Peyer's patch (tissue), 4 donors: Measurements from ENCODE around the gene ACSBG1.

Experiments
- POLR2A ChIP-seq, 2 donors: fragments of 450-650 bp; IDR thresholded peaks; one replicate each; pipeline ENCODE4 v1.5.1; 2017; ENCODE audit warnings: antibody characterized with exemption in 2 of 2, mild to moderate bottlenecking in 2 of 2, moderate library complexity in 2 of 2
- TF ChIP-seq, protein P1 (sequence below), 6 experiments: fragments of 450-650 bp in 4 of 6; fragments of 200-600 bp in 2 of 6; sonication (generic) in 1 of 6; IDR thresholded peaks; one replicate each; pipeline ENCODE4 v1.5.1; 2017 to 2019; ENCODE audit warnings: antibody characterized with exemption in 6 of 6, mild to moderate bottlenecking in 3 of 6, moderate library complexity in 1 of 6

DNA sequence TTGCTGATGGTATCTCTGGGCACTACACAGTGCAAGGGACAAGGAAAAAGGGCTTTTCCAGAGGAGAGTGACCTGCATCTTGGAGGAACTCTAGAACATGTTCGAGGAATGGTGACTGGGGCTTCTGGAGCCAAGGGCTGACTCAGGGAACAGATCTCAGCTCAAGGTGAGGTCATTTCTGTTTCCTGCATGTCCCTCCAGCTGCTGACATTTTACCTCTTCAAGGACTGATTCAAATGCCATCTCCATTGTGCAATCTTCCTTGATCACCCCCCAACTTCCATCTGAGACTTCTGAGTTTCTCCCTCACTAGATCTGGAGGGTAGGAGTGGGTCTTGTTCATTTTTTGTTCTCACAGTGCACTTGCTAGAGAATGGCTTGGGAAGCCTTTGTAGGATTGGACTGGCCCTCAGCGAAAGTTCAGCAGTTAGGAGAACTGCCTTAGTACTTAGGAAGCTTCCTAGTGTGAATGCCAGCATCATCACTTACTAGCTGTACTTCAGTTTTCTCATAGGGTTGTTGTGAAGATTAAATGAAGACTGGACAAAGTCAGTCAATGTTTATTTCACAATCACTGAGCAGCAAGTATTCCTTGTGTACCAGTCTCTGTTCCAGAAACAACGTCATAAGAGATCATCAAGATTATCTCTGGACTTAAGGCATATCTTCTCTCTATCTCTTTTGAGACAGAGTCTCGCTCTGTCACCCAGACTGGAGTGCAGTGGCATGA is 87.8 kb downstream of the ACSBG1 start:
- TF ChIP-seq, protein P1, sequence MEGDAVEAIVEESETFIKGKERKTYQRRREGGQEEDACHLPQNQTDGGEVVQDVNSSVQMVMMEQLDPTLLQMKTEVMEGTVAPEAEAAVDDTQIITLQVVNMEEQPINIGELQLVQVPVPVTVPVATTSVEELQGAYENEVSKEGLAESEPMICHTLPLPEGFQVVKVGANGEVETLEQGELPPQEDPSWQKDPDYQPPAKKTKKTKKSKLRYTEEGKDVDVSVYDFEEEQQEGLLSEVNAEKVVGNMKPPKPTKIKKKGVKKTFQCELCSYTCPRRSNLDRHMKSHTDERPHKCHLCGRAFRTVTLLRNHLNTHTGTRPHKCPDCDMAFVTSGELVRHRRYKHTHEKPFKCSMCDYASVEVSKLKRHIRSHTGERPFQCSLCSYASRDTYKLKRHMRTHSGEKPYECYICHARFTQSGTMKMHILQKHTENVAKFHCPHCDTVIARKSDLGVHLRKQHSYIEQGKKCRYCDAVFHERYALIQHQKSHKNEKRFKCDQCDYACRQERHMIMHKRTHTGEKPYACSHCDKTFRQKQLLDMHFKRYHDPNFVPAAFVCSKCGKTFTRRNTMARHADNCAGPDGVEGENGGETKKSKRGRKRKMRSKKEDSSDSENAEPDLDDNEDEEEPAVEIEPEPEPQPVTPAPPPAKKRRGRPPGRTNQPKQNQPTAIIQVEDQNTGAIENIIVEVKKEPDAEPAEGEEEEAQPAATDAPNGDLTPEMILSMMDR (IDR thresholded peaks at IDR 0.05), result no peak
- no peak for TF ChIP-seq POLR2A (IDR thresholded peaks at IDR 0.05)
